Effector memory CD4-positive, alpha-beta T cell (primary cell): ENCODE data around the gene ACOX1.

Experiments
- DNase-seq, 3 donors: peaks; one replicate each; pipeline ENCODE4 v3.0.0-alpha.2; 2020
- H3K27ac ChIP-seq: 2 replicates; pipeline ENCODE4 v1.7.0; 2013; ENCODE audit warnings: mild to moderate bottlenecking, low read length, moderate library complexity; ENCODE audit not compliant: insufficient read depth, poor library complexity, severe bottlenecking
- H3K27me3 ChIP-seq: replicated peaks from 2 replicates; pipeline ENCODE4 v1.7.0; 2013; ENCODE audit warnings: mild to moderate bottlenecking, low read length; ENCODE audit not compliant: insufficient read depth, control insufficient read depth, poor library complexity, severe bottlenecking
- H3K36me3 ChIP-seq: 2 replicates; pipeline ENCODE4 v1.7.0; 2013; ENCODE audit warnings: mild to moderate bottlenecking, low read length, moderate library complexity; ENCODE audit not compliant: control insufficient read depth, insufficient read depth
- H3K4me1 ChIP-seq: 2 replicates; pipeline ENCODE4 v1.7.0; 2013; ENCODE audit warnings: low read length, mild to moderate bottlenecking; ENCODE audit not compliant: control insufficient read depth, insufficient read depth, poor library complexity, severe bottlenecking
- H3K4me3 ChIP-seq: 2 replicates; pipeline ENCODE4 v1.7.0; 2013; ENCODE audit warnings: low read length, low read depth, mild to moderate bottlenecking; ENCODE audit not compliant: insufficient read depth, poor library complexity, severe bottlenecking
- H3K9me3 ChIP-seq: 2 replicates; pipeline ENCODE4 v1.7.0; 2013; ENCODE audit warnings: mild to moderate bottlenecking, low read length, moderate library complexity; ENCODE audit not compliant: control insufficient read depth
- total RNA-seq, 3 donors: gene quantifications; one replicate each; lab custom pipeline; 2026; lab: John Stamatoyannopoulos, UW

The ACOX1 gene
- total RNA-seq, result 22.7 to 29.4 (median 27.5) reads per million in 3 donors

DNA sequence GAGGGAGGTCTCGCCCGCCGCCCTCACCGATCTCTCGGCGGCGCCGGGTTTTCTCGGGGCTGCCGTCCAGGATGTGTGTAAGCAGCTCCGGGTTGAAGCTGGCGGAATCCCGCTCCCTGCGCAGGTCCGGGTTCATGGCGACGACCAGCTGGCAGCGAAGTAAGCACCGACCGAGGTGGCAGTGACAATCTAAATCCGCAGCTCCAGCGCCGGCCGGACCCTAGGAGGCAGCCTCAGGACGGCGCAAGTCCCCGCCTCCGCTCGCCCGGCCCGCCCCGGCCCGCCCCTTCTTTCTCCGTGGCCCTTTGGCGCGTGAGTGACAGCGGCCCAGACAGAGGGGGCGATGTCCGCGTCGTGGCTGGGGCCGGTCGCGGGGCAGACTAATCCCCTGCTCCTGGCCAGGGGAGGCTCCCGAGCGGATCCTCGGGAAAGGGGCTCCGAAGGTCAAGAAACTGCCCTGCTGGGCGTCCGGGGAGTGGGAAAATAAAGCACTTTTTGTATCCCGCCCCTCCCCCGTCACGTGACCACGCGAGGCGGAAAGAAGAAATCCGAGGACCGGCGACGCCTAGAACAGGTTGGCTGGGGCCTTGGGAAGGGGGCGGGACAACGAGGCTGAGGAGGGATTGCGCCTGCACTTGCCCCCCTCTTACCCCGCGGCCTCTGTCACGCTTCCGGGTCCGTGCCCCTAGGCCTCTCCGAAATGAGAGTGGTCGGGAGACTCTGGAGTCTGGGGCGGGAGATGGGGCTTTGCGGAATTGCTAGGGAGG lies at the start of gene ACOX1, which contains the start of gene TEN1:
ACOX1 (minus strand) TSS at position 229 of the 767 bp plus-strand sequence; CDS start at position 136, 93 bp downstream.
TEN1 (plus strand) TSS at position 303 of the 767 bp plus-strand sequence. CDS start 6,953 bp downstream, outside the sequence.
- H3K4me1 ChIP-seq, result peaks cover 11% of the 10 kb centered on the region

DNA sequence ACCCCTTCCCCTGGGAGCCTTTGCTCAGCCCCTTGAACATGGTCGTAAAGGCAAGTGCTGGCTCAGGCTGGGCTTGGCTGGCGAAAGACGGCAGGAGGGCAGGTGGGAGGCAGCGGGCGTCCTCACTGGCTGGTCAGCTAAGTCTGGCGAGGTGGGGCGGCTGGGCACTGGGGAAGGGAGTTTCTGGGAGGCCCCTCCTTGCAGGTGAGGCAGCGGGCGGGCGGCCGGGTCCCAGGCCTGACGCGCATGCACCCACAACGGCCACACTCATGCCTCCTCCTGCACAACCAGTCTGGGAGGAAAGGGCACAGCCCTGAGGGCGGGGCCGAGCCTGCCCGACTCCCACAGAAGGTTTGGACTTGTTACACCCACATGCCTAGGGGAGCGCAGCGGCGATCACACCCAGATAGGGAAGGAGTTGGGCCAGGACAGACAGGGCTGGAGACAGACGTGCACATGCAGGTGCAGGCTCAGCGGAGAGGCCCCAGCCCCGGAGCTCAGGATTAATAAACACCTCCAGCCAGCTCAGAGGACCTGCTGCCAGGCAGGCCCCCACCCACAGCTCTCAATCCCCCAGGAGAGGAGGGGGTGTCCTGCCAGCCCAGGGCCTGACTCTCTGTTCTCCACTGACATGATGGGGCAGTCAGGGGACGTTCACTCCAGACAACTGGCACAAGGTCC lies 48.3 kb upstream of the ACOX1 start, which contains the start of gene EVPL:
EVPL (minus strand) TSS at position 148 of the 681 bp plus-strand sequence; CDS start at position 40, 108 bp downstream.
- Histone ChIP-seq H3K4me3 (no peak within 1 kb of the TSS), H3K27ac (no peak within 1 kb of the TSS), H3K4me1 (peaks cover 10% of the 10 kb centered on the region), H3K36me3 (no peaks in the 10 kb centered on the region), H3K9me3 (no peaks in the 10 kb centered on the region), H3K27me3 (no peaks in the 10 kb centered on the region)
- DNase-seq, result no peak

More for the DNA sequence above, at the start of gene ACOX1, which contains the start of gene TEN1:
- H3K27ac ChIP-seq, result peak within 1 kb of the TSS; percentile 89
- H3K27me3 ChIP-seq, result no peaks in the 10 kb centered on the region
- peak; percentile 85 to 93 (median 92) for DNase-seq
- H3K9me3 ChIP-seq, result no peaks in the 10 kb centered on the region
- H3K4me3 ChIP-seq, result peak within 1 kb of the TSS; percentile 82
- no peaks in the 10 kb centered on the region for H3K36me3 ChIP-seq

DNA sequence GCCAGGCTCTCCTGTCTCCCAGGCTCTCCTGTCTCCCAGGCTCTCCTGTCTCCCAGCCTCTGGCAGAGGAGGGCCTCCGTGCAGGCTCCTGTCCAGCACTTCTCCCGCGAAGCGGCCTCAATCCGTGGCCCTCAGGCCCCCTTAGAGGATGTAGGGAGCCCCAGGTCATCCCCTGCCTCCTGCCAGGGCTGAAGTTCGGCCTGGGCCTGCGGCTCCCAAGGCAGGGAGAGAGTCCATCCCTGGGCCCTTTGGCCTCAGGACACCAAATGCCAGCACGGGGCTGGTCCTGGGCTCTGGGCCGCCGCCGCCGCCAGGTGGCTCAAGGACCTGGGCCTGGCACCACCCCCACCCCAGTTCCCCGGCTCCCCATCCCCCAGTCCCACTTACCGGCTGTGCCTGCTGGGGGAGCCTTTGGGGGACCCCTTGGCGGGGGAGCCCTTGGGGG lies 47.8 kb upstream of the ACOX1 start:
- H3K4me3 ChIP-seq, result no peak overlapping the region
- H3K27me3 ChIP-seq, result no peaks in the 10 kb centered on the region
- no peak overlapping the region for H3K27ac ChIP-seq

DNA sequence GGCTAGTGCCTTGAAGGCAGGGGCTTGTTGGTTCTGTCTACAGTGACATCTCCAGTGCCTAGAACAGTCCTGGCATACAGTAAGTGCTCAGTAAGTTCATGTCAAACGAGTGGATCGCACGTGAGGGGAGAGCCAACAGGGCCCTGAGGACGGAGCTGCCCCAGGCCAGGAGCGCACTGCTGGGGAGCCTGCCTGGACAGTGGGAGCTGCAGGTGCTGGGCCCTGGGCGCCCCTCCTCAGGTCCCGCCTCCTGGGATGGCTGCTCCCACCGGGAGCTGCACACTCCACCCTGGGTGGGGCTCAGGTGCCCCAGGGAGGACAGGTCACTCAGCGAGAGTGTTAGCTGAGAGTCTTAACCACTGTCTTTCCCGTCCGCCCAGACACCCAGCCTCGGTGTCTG lies 46.3 kb upstream of the ACOX1 start:
- DNase-seq, result no peak
- Histone ChIP-seq H3K9me3 (no peaks in the 10 kb centered on the region), H3K36me3 (no peaks in the 10 kb centered on the region), H3K27me3 (no peaks in the 10 kb centered on the region), H3K27ac (no peak overlapping the region), H3K4me3 (no peak overlapping the region), H3K4me1 (peaks cover 10% of the 10 kb centered on the region)

More for the DNA sequence above, 47.8 kb upstream of the ACOX1 start:
- no peak for DNase-seq
- no peaks in the 10 kb centered on the region for H3K36me3 ChIP-seq
- H3K9me3 ChIP-seq, result no peaks in the 10 kb centered on the region
- H3K4me1 ChIP-seq, result peaks cover 10% of the 10 kb centered on the region

DNA sequence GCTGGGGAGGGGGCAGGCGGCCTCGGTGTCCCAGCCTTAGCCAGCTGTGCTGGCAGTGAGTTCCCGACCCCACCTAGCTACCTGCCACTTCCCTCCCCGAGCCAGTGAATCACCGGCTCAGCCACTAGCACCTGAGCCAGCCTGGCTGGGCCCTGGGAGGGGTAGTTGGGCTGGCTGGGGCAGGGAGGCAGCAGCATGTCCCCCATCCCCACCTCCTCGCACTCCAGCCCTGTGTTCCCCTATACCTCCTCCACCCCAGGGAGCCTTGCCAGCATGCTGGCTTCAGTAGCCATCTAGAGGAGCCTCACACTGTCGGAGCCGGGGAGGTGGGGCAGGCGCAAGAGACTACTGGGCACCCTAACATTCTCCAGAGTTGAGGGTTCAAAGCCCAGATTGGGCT lies 45.4 kb upstream of the ACOX1 start:
- Histone ChIP-seq H3K27me3 (no peaks in the 10 kb centered on the region), H3K4me3 (no peak overlapping the region), H3K4me1 (peaks cover 2% of the 10 kb centered on the region), H3K9me3 (no peaks in the 10 kb centered on the region), H3K36me3 (no peaks in the 10 kb centered on the region), H3K27ac (no peak overlapping the region)
- DNase-seq, result no peak

DNA sequence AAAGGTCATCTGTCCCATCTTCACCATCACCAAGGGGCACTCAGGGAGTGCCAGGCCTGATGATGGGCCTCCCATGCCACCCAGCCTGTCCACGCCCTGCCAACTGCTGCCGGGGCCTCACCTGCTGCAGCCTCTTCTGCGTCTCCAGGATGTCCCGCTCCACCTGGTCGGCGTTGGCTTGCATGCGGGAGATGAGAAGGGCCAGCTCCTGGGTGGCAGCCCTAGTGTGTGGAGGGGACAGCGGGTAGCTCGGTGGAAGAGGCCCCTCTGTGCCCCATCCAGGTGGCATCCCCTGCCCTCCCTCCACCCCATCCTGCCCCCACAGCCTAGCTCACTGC lies 44.9 kb upstream of the ACOX1 start:
- H3K27me3 ChIP-seq, result no peaks in the 10 kb centered on the region
- no peak overlapping the region for H3K27ac ChIP-seq
- H3K36me3 ChIP-seq, result no peaks in the 10 kb centered on the region
- H3K4me1 ChIP-seq, result no peaks in the 10 kb centered on the region
- no peak for DNase-seq
- no peaks in the 10 kb centered on the region for H3K9me3 ChIP-seq
- H3K4me3 ChIP-seq, result no peak overlapping the region

DNA sequence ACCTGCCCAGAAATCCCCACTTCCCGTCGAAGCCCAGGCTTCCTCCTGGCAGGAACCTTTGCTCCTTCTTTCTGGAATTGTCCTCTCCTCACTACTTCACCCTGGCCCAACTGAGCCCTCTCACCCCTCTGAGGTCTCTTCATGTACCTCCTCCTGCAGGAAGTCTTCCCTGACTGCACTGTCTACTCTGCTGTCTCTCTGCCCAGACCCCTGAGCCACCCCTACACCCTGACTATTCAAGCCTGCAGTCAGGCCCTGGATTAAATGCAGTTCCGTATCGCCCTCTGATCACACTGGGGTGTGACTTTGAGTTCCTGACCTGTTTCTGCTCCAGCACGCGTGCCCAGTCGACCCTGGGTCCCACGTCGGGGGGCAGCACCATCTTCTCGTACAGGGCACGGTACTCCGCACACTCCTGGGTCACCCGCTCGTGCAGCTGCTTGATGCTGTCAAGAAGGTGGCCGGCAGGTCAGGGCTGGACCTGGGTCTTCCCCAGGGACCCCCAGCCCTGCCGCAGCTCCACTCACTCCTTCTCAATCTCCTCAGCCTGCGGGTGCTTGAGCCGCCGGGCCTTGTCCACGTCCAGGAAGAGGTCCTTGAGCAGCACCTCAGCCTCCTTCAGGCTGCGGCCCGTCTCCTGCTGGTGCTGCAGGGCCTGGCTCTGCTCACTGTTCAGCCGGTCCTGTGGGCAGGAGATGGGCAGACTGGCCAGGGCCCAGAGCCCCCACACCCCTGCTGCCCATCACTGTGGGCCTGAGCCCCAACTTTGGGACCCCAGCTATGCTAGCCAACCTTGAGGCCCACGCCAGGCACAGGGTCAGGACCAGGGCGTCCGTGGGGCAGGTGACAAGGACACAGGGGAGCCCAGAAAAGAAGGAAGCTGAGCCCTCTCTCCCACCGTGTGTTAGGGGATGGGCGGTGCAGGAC lies 44.3 kb upstream of the ACOX1 start:
- Histone ChIP-seq H3K4me3 (no peak overlapping the region), H3K4me1 (no peaks in the 10 kb centered on the region), H3K27ac (no peak overlapping the region), H3K9me3 (no peaks in the 10 kb centered on the region), H3K27me3 (no peaks in the 10 kb centered on the region), H3K36me3 (no peaks in the 10 kb centered on the region)
- DNase-seq, result no peak

DNA sequence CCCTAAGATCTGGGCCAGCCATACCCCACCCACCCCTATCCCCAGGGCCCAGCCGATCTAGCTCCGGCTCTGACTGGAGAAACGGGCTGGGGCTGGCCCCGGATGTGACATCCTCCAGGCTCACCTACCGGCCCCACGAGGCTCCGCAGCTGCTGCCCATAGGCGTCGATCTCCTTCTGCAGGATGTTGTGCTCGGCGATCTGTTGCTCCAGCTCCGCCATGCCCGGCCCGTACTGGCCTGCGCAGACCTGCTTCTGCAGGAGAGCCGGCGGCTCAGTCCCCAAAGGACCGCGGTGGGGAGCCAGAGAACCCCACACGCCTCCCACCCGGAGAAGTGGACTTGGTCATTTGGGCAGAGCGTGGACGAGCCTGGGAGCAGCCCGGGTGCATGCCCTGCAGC lies 43.3 kb upstream of the ACOX1 start:
- no peak overlapping the region for H3K27ac ChIP-seq
- no peaks in the 10 kb centered on the region for H3K4me1 ChIP-seq
- H3K36me3 ChIP-seq, result no peaks in the 10 kb centered on the region
- no peaks in the 10 kb centered on the region for H3K9me3 ChIP-seq
- no peak for DNase-seq
- no peak overlapping the region for H3K4me3 ChIP-seq
- no peaks in the 10 kb centered on the region for H3K27me3 ChIP-seq

DNA sequence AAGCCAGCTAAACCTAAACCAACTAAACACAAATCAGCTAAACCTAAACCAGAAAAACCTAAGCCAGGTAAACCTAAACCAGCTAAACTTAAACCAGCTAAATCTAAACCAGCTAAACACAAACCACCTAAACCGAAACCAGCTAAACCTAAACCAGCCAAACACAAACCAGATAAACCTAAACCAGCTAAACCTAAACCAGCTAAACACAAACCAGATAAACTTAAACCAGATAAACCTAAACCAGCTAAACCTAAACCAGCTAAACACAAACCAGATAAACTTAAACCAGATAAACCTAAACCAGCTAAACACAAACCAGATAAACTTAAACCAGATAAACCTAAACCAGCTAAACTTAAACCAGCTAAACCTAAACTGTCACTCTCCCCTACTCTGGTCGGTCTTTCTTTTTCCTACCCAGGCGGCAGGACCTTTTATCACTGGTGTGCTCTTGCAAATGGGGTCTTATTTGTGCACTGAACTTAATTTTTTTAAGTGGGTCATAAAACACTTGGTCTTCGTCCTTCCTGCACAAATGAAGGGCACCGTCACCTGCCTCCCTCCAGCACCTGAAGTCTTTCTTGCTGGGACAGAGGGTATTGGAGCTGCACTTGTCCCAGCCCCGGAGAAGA lies 41.0 kb upstream of the ACOX1 start:
- no peaks in the 10 kb centered on the region for H3K36me3 ChIP-seq
- H3K27ac ChIP-seq, result no peak overlapping the region
- H3K27me3 ChIP-seq, result no peaks in the 10 kb centered on the region
- H3K4me1 ChIP-seq, result no peaks in the 10 kb centered on the region
- H3K4me3 ChIP-seq, result no peak overlapping the region
- DNase-seq, result no peak
- H3K9me3 ChIP-seq, result no peaks in the 10 kb centered on the region
